ENCODE results near the gene VIT.

VIT gene

GRCh38 chr2:36771671-36772070, 75.2 kb downstream of the VIT start:
- no peak for DNase-seq

- DNase-seq: no peak
Measured at GRCh38 chr2:36773947-36774346, 77.4 kb downstream of the VIT start.

GRCh38 chr2:36775261-36775660, 78.8 kb downstream of the VIT start:
- DNase-seq: no peak

GRCh38 chr2:36775806-36776205, 79.3 kb downstream of the VIT start:
- no peak for DNase-seq

GRCh38 chr2:36777272-36777671, 80.8 kb downstream of the VIT start:
- DNase-seq: no peak

GRCh38 chr2:36777788-36778187, 81.3 kb downstream of the VIT start:
- DNase-seq: no peak

- DNase-seq: no peak
Measured at GRCh38 chr2:36779462-36779861, 83.0 kb downstream of the VIT start.

GRCh38 chr2:36780231-36780839, 83.8 kb downstream of the VIT start:
- peak in 2 of 14 donors; percentile 5 to 14 for DNase-seq

GRCh38 chr2:36781907-36782720, 85.6 kb downstream of the VIT start:
- DNase-seq: no peak

GRCh38 chr2:36783246-36783645, 86.7 kb downstream of the VIT start:
- DNase-seq: no peak

GRCh38 chr2:36785179-36785795, 88.8 kb downstream of the VIT start:
- peak in 9 of 14 donors; percentile 2 to 42 (median 20) for DNase-seq

- DNase-seq: no peak
Measured at GRCh38 chr2:36789181-36789804, 92.8 kb downstream of the VIT start.

GRCh38 chr2:36792951-36793350, 96.4 kb downstream of the VIT start:
- no peak for DNase-seq

- DNase-seq: no peak
Measured at GRCh38 chr2:36797324-36798070, 101.0 kb downstream of the VIT start.

- DNase-seq: no peak
Measured at GRCh38 chr2:36798724-36799123, 102.2 kb downstream of the VIT start.

- DNase-seq: no peak
Measured at GRCh38 chr2:36800381-36800780, 103.9 kb downstream of the VIT start.

- no peak for DNase-seq
Measured at GRCh38 chr2:36801088-36801487, 104.6 kb downstream of the VIT start.

GRCh38 chr2:36802952-36803351, 106.4 kb downstream of the VIT start:
- DNase-seq: no peak

- DNase-seq: no peak
Measured at GRCh38 chr2:36805635-36806224, 109.2 kb downstream of the VIT start.

GRCh38 chr2:36807223-36807886, 110.8 kb downstream of the VIT start:
- DNase-seq: no peak

GRCh38 chr2:36808386-36809068, 112.0 kb downstream of the VIT start:
- DNase-seq: no peak
